GM12892 (cell line): Measurements from ENCODE around the gene ZNF789.
A peak's percentile ranks its signal among the peaks of the same experiment; 100 is the strongest.

Source experiments
- DNase-seq: peaks from one replicate; pipeline ENCODE4 v3.0.0; 2011; ENCODE audit not compliant: insufficient read length
- FAIRE-seq: peaks from 2 replicates; lab custom pipeline; 2011; peaks lifted over from hg19 to GRCh38; lab: Jason Lieb, UNC
- POLR2A ChIP-seq: IDR thresholded peaks from 2 replicates; pipeline ENCODE4 v1.6.1; 2011; ENCODE audit warnings: low read depth, low read length, control low read depth
- POLR2AphosphoS5 ChIP-seq: IDR thresholded peaks from 2 replicates; pipeline ENCODE4 v1.6.1; 2011; ENCODE audit warnings: low read depth, low read length, control low read depth
- TAF1 ChIP-seq: IDR thresholded peaks from 2 replicates; pipeline ENCODE4 v1.6.1; 2011; ENCODE audit warnings: low read depth, mild to moderate bottlenecking, control low read depth, low read length, borderline replicate concordance

The ZNF789 gene

GRCh38 chr7:99447943-99448342 is 24.7 kb upstream of the ZNF789 start:
- TF ChIP-seq POLR2A, result no peak
- TF ChIP-seq TAF1, result no peak
- no peak for TF ChIP-seq POLR2AphosphoS5
- FAIRE-seq (no peak), DNase-seq (no peak)

DNA sequence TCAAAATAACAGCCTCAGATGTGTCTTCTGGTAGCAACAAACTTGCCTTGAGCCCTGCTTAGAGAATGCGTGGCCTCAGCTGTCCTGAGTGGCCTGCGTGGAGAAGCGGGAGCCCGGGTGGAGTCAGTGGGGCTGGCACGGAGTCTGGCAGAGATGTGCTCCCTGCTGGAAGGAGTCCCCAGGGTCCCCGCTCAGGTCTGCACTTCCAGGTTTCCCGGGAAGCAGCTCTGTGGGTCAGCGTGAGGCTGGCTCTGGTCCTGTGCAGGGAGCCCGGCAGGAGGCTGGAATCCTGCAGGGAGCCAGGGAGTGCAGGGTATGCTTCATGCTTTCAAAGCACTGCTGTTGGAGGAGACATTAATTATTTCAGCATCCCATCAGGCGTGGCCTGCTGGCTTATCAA is 23.8 kb upstream of the ZNF789 start:
- TF ChIP-seq POLR2A (no peak), POLR2AphosphoS5 (no peak), TAF1 (no peak)
- no peak for FAIRE-seq

DNA sequence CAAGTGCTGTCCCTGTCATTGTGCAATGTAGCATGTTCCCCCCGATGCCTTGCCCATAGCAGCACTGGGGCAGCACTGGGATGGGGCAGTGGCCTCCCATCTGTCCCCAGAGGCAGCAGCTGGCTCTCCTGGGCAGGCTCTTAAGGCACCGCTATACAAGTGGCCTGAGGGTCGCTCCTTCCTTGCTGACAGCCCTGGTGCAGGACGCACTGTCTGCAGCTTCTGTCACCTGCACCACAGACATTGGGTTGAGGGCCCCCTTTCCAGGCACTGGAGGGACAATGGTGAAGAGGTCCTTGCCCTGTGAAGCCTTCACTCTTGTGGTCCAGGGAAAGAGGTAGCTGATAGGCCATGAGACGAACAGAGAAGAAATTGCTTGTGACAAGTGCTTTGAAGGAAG is 23.4 kb upstream of the ZNF789 start:
- FAIRE-seq, result no peak

More for the DNA sequence above, 23.8 kb upstream of the ZNF789 start:
- DNase-seq, result no peak

DNA sequence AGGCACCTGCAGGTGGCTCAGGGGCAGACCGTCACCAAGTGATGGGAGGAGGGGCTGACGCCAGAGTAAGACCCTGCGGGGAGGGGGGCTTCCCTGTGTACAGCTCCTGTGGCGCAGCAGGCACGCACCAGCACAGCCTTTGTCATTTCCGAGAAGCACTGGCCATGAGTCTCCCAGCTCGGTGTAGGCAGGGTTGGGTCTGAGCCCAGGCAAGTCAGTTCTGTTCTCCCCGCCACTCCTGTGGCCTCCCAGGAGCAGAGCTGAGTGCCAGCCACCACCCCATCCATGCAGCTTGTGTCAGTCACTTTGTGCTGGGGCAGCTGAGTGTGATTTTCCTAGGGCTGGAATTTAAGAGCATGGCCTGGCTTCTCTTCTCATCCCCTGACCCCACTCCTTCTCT is 20.8 kb upstream of the ZNF789 start:
- FAIRE-seq (no peak), DNase-seq (no peak)
- TF ChIP-seq POLR2A, result no peak
- TF ChIP-seq TAF1, result no peak
- TF ChIP-seq POLR2AphosphoS5, result no peak

More for the DNA sequence above, 23.4 kb upstream of the ZNF789 start:
- no peak for TF ChIP-seq POLR2AphosphoS5
- TF ChIP-seq POLR2A, result no peak
- TF ChIP-seq TAF1, result no peak
- DNase-seq, result no peak

DNA sequence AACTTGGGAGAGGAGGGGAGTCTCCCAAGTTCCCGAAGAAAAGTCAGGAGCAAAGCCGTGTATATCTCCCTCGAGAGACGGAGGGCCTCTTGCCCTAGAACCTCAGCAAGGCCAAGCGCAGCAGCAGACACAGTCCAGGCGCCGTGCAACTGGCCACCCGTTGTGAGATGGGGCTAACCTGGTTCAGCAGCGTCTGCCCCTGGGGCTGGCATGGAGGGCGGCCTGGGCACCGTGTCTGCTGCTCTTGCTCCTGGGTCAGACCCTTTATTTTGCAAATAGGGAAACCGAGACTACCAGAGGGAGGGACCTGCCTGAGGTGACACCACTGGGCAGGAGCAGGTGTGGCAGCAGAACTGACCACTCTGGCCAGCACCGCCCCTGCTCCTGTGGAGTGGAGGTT is 20.1 kb upstream of the ZNF789 start:
- DNase-seq (no peak), FAIRE-seq (no peak)
- TF ChIP-seq POLR2A (no peak), TAF1 (no peak), POLR2AphosphoS5 (no peak)

- DNase-seq, result no peak
- FAIRE-seq, result no peak
- TF ChIP-seq TAF1 (no peak), POLR2A (no peak), POLR2AphosphoS5 (no peak)
Measured at GRCh38 chr7:99453105-99453504, 19.6 kb upstream of the ZNF789 start.

GRCh38 chr7:99455874-99456273 is 16.8 kb upstream of the ZNF789 start:
- no peak for TF ChIP-seq TAF1
- no peak for TF ChIP-seq POLR2AphosphoS5
- no peak for TF ChIP-seq POLR2A
- no peak for DNase-seq
- no peak for FAIRE-seq

GRCh38 chr7:99456288-99456687 is 16.4 kb upstream of the ZNF789 start:
- TF ChIP-seq POLR2AphosphoS5 (no peak), TAF1 (no peak), POLR2A (no peak)
- FAIRE-seq (no peak), DNase-seq (no peak)

DNA sequence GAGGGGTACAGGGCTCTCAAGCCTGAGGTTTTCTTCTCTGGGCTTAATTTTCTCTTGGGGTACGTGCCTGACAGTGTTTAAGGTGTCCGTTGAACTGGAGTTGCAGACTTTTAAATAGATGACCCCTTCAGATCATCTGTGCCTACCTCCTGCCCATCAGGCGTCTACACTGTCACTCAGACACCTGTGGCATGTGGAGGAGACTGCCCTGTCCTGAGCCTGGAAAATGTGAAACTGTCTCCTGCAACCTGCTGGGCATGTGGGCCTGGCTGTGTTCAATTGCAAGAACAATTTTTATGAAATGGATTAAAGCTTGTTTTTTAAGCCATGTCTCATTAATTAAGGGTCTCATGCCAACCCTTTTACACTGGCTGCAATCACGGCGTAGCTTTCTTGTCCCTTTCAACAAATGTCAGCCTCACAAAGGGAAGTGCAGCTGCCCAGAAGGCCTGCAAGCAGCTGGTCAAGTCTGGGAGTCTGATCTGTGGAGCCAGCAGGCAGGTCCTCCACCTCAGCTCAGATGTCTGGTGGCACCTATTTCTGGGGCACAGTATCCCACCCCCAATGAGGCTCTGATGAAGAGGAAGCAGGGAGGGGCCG is 15.5 kb upstream of the ZNF789 start:
- FAIRE-seq, result no peak

DNA sequence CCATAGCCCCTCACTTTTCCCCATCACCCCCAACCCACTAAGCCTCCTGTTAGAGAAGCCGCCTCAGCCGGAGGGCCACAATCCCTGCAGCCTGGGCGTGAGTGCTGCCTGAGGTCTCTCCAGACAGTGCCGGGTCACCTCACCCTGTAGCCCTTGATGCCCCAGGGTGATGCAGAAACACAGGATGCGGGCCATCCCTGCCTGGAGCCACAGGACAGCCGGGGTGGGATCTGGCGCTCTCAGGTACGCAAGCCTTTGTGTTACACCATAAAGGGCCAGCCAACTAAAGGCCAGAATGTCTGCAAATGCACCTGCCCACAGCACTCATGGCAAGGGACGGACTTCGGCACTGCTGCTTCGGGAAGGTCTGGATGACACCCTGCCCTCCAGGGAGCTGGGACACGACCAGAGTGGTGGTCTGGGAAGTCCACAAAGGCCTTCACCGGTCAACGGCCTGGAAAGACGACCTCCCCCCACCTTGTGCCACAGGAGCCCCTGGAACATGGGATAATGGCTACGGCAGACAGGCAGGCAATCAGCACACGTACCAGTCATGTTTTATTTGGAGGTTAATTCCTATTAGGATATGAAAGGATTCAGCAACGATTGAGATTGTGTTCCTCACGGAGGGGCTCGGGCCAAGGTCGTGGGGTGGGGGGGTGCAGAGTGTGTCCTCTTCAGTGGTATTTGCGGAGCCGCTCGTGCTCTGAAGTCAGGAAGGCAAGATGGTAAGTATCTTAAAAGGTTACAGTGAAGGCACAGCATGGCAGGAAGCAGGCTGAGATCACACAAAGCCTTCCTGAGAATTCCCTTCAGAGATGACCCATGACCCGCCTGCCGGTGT is 14.8 kb upstream of the ZNF789 start:
- no peak for FAIRE-seq

More for the DNA sequence above, 15.5 kb upstream of the ZNF789 start:
- DNase-seq, result no peak
- TF ChIP-seq POLR2AphosphoS5 (no peak), TAF1 (no peak), POLR2A (no peak)

DNA sequence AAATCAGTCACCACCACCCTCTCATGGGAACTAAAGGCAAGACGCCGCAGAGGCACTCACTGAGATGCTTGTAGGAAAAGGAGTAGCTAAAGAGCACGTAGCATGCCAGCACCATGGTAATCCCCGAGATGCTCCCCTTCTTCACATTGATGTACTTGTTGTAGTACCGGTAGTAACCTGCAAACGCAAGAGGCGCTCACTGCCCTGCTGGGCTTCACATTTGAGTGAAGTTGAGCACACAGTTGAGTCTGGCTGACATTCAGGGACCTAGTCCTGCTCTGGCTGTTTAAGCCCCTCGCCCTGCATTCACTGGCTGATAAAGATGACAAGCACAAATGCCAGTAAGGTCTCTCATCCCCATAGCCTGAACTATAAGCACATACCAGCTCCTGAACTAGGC is 13.6 kb upstream of the ZNF789 start:
- FAIRE-seq, result peak; percentile 70
- TF ChIP-seq POLR2AphosphoS5 (no peak), POLR2A (no peak), TAF1 (no peak)
- no peak for DNase-seq

More for the DNA sequence above, 14.8 kb upstream of the ZNF789 start:
- DNase-seq, result no peak
- TF ChIP-seq TAF1 (no peak), POLR2A (peak; percentile 39; the same call in 1 of the 2 replicates)

GRCh38 chr7:99460651-99461050 is 12.0 kb upstream of the ZNF789 start:
- no peak for TF ChIP-seq TAF1
- no peak for TF ChIP-seq POLR2A
- no peak for TF ChIP-seq POLR2AphosphoS5
- DNase-seq, result no peak
- FAIRE-seq, result no peak
